Vagina (tissue), 2 donors: ENCODE data around the gene SNRPB2.

ENCODE experiments used
- POLR2A ChIP-seq, 2 donors: fragments of 450-650 bp; IDR thresholded peaks; one replicate each; pipeline ENCODE4 v1.6.1; 2017; ENCODE audit warnings: antibody characterized with exemption in 2 of 2, mild to moderate bottlenecking in 2 of 2, moderate library complexity in 2 of 2
- POLR2AphosphoS5 ChIP-seq, 2 donors: sonication (generic); formaldehyde crosslinking; IDR thresholded peaks; one replicate each; pipeline ENCODE4 v1.9.0; 2017; ENCODE audit warnings: antibody characterized with exemption in 2 of 2, mild to moderate bottlenecking in 2 of 2, low read depth in 1 of 2; ENCODE audit not compliant: insufficient read depth in 1 of 2
- TF ChIP-seq, protein P1 (sequence below), 3 experiments: fragments of 450-650 bp in 2 of 3; fragments of 200-600 bp in 1 of 3; sonication (generic) in 1 of 3; IDR thresholded peaks; one replicate each; pipeline ENCODE4 v1.5.1; 2017 to 2019; ENCODE audit warnings: antibody characterized with exemption in 3 of 3, mild to moderate bottlenecking in 2 of 3, moderate library complexity in 2 of 3

DNA sequence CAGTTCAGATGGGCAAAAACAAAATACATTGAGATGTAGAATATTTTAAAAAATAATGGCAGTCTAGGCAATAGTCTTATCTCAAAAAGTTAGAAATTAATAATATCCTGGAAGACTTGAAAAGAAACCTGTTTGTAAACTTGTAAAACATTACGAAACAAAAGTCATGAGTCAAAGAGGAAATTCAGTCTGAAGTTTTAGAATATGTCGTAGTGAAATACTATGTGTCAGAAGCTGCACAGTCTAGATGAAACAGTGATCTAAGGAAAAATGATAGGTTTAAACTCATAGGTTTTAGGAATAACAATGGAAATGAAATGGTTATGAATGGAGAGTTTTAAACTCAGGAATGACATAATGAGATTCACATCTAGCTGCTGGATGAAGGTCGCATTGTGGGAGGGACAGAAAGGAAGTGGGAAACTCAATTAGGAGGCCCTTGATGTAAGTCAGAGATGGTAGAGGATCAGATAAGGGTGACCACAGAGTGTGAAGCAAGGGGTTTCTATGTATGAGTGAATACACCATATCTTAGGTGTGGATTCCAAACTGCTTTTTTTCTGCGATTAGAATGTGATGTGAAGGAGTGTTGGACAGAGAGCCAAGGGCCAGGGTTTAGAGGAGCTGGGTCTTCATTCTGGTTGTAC is 2.8 kb downstream of the SNRPB2 start:
- TF ChIP-seq, protein P1, sequence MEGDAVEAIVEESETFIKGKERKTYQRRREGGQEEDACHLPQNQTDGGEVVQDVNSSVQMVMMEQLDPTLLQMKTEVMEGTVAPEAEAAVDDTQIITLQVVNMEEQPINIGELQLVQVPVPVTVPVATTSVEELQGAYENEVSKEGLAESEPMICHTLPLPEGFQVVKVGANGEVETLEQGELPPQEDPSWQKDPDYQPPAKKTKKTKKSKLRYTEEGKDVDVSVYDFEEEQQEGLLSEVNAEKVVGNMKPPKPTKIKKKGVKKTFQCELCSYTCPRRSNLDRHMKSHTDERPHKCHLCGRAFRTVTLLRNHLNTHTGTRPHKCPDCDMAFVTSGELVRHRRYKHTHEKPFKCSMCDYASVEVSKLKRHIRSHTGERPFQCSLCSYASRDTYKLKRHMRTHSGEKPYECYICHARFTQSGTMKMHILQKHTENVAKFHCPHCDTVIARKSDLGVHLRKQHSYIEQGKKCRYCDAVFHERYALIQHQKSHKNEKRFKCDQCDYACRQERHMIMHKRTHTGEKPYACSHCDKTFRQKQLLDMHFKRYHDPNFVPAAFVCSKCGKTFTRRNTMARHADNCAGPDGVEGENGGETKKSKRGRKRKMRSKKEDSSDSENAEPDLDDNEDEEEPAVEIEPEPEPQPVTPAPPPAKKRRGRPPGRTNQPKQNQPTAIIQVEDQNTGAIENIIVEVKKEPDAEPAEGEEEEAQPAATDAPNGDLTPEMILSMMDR (IDR thresholded peaks at IDR 0.05), result no peak
- TF ChIP-seq POLR2A (IDR thresholded peaks at IDR 0.05) (no peak), POLR2AphosphoS5 (IDR thresholded peaks at IDR 0.05; ENCODE audit: insufficient read depth in 1 of 2, low read depth in 1 of 2) (no peak)
